HCT116 (cell line): Measurements from ENCODE around the gene TMEM260. TPM values are rescaled to one million over a fixed set of nuclear protein-coding genes. Genes with fewer than 3 reads are reported as not detected.

Experiments used
- ATAC-seq: fragments of 200-7000 bp; cut with Tn5 transposase; 2 replicates; pipeline ENCODE4 v1.9.1; 2020; ENCODE audit warnings: mild to moderate bottlenecking, moderate library complexity
- BruUV-seq: library from RNA; stranded (reverse); fragments of 400-500 nt; replicated peaks from 2 replicates; lab custom pipeline; 2021; lab: Mats Ljungman, UMichigan
- CTCF ChIA-PET: fragments of 300-600 bp; sonication (Branson Sonifier 250); formaldehyde crosslinking; loops from one replicate; lab custom pipeline; 2021; ENCODE audit warnings: antibody characterized with exemption; lab: Charles Lee
- POLR2A ChIA-PET: fragments of 300-600, 350-600 bp; sonication (Branson Sonifier 250); formaldehyde crosslinking; loops from one replicate; lab custom pipeline; 2021; ENCODE audit warnings: antibody characterized with exemption; lab: Charles Lee
- RAD21 ChIA-PET, 2 experiments: fragments of 300-600 bp; sonication (Branson Sonifier 250); formaldehyde crosslinking; loops; one replicate each; lab custom pipeline; 2023; ENCODE audit warnings: low total read pairs in 2 of 2; ENCODE audit not compliant: uncharacterized antibody in 2 of 2, unreplicated experiment in 2 of 2, low non-redundant PET in 1 of 2; lab: Charles Lee
- DNase-seq: peaks from one replicate; pipeline ENCODE4 v3.0.0-alpha.2; 2010; ENCODE audit warnings: low read depth, low spot score
- H2AFZ ChIP-seq: fragments of 200-600 bp; shearing (Covaris generic), sonication (generic); 2 replicates; pipeline ENCODE4 v1.6.1; 2017; ENCODE audit warnings: low read depth, mixed run types, mixed read lengths, antibody characterized with exemption, low read length; ENCODE audit not compliant: poor library complexity, severe bottlenecking
- H3K27ac ChIP-seq: 2 replicates; pipeline ENCODE4 v1.5.1; 2012; ENCODE audit warnings: low read depth, low read length
- H3K27me3 ChIP-seq: fragments of 200-600 bp; sonication (generic); 2 replicates; pipeline ENCODE4 v1.6.1; 2016; ENCODE audit warnings: mixed run types, low read length, mixed read lengths; ENCODE audit not compliant: insufficient read depth
- H3K36me3 ChIP-seq, 2 experiments: fragments of 200-500 bp in 1 of 2; fragments of 200-600 bp in 1 of 2; sonication (Bioruptor generic) in 1 of 2; sonication (generic) in 1 of 2; 2 replicates each; pipeline versions ENCODE4 v1.5.1 to v1.6.1; 2014 to 2016; ENCODE audit warnings: low read length in 2 of 2, inconsistent platforms in 1 of 2, mixed read lengths in 1 of 2, mixed run types in 1 of 2; ENCODE audit not compliant: insufficient read depth in 2 of 2, control insufficient read depth in 1 of 2
- H3K4me1 ChIP-seq, 2 experiments: fragments of 200-600 bp in 1 of 2; sonication (generic) in 1 of 2; 2 replicates each; pipeline versions ENCODE4 v1.5.1 to v1.6.1; 2012 to 2017; ENCODE audit warnings: low read length in 2 of 2, inconsistent platforms in 1 of 2, mild to moderate bottlenecking in 1 of 2, mixed read lengths in 1 of 2, mixed run types in 1 of 2, moderate library complexity in 1 of 2; ENCODE audit not compliant: insufficient read depth in 2 of 2, control insufficient read depth in 1 of 2
- H3K4me2 ChIP-seq: fragments of 200-600 bp; sonication (generic); 2 replicates; pipeline ENCODE4 v1.6.1; 2017; ENCODE audit warnings: mixed run types, low read length, mixed read lengths
- H3K4me3 ChIP-seq, 2 experiments: fragments of 200-600 bp in 1 of 2; sonication (generic) in 1 of 2; replicated peaks in 1 of 2; 2 replicates each; pipeline ENCODE4 v1.5.1; 2011 to 2016; ENCODE audit warnings: low read length in 2 of 2, control low read depth in 1 of 2, low read depth in 1 of 2, mild to moderate bottlenecking in 1 of 2, mixed read lengths in 1 of 2, mixed run types in 1 of 2
- H3K79me2 ChIP-seq: fragments of 200-600 bp; sonication (generic); 2 replicates; pipeline ENCODE4 v1.6.1; 2017; ENCODE audit warnings: mild to moderate bottlenecking, mixed run types, low read length, moderate library complexity, mixed read lengths; ENCODE audit not compliant: insufficient read depth
- H3K9ac ChIP-seq: fragments of 200-600 bp; sonication (generic); 2 replicates; pipeline ENCODE4 v1.6.1; 2016; ENCODE audit warnings: low read length, mixed read lengths
- H3K9me2 ChIP-seq: fragments of 200-600 bp; sonication (generic), shearing (Covaris generic); 2 replicates; pipeline ENCODE4 v1.6.1; 2017; ENCODE audit warnings: mixed run types, mild to moderate bottlenecking, moderate library complexity; ENCODE audit not compliant: insufficient read depth
- H3K9me3 ChIP-seq, 2 experiments: fragments of 200-500 bp in 1 of 2; fragments of 200-600 bp in 1 of 2; sonication (Bioruptor generic) in 1 of 2; sonication (generic) in 1 of 2; 2 replicates each; pipeline ENCODE4 v1.6.1; 2014 to 2017; ENCODE audit warnings: low read length in 2 of 2, mixed read lengths in 2 of 2, inconsistent platforms in 1 of 2, low read depth in 1 of 2, mild to moderate bottlenecking in 1 of 2, mixed run types in 1 of 2, moderate library complexity in 1 of 2; ENCODE audit not compliant: control insufficient read depth in 1 of 2, insufficient read depth in 1 of 2
- H4K20me1 ChIP-seq: fragments of 200-600 bp; sonication (generic), shearing (Covaris generic); 2 replicates; pipeline ENCODE4 v1.6.1; 2017; ENCODE audit warnings: mixed run types, mild to moderate bottlenecking, moderate library complexity; ENCODE audit not compliant: insufficient read depth
- CEBPB ChIP-seq: IDR thresholded peaks from 2 replicates; pipeline ENCODE4 v1.6.1; 2012; ENCODE audit warnings: low read depth
- CTCF ChIP-seq, 3 experiments: fragments of 200-600 bp in 1 of 3; sonication (generic) in 1 of 3; IDR thresholded peaks in 2 of 3; conservative IDR thresholded peaks in 1 of 3; 2 replicates each; pipeline ENCODE4 v1.5.1; 2012 to 2017; ENCODE audit warnings: low read depth in 2 of 3, low read length in 2 of 3, antibody characterized with exemption in 1 of 3, borderline replicate concordance in 1 of 3, control low read depth in 1 of 3, mild to moderate bottlenecking in 1 of 3, mixed read lengths in 1 of 3, mixed run types in 1 of 3, moderate library complexity in 1 of 3; ENCODE audit not compliant: insufficient read depth in 1 of 3
- EGR1 ChIP-seq: IDR thresholded peaks from 2 replicates; pipeline ENCODE4 v1.6.1; 2012; ENCODE audit warnings: low read depth
- EZH2 ChIP-seq: fragments of 200-600 bp; sonication (generic); IDR thresholded peaks from 2 replicates; pipeline ENCODE4 v1.6.1; 2017; ENCODE audit warnings: antibody characterized with exemption, mixed run types
- FOSL1 ChIP-seq: IDR thresholded peaks from 2 replicates; pipeline ENCODE4 v1.6.1; 2012; ENCODE audit warnings: low read depth
- POLR2A ChIP-seq: IDR thresholded peaks from 2 replicates; pipeline ENCODE4 v1.7.0; 2011; ENCODE audit warnings: borderline replicate concordance; ENCODE audit not compliant: insufficient read depth, insufficient read length; ENCODE audit errors: extremely low read depth
- POLR2AphosphoS5 ChIP-seq: IDR thresholded peaks from 2 replicates; pipeline ENCODE4 v1.6.1; 2011; ENCODE audit warnings: mild to moderate bottlenecking, low read depth, low read length, moderate library complexity
- RAD21 ChIP-seq: IDR thresholded peaks from 2 replicates; pipeline ENCODE4 v1.6.1; 2012; ENCODE audit warnings: low read depth, mild to moderate bottlenecking
- REST ChIP-seq: IDR thresholded peaks from 2 replicates; pipeline ENCODE4 v1.6.1; 2012; ENCODE audit warnings: low read depth
- SP1 ChIP-seq: IDR thresholded peaks from 2 replicates; pipeline ENCODE4 v1.6.1; 2012; ENCODE audit warnings: low read depth
- SRF ChIP-seq: IDR thresholded peaks from 2 replicates; pipeline ENCODE4 v1.6.1; 2012; ENCODE audit warnings: low read depth
- TCF7L2 ChIP-seq: IDR thresholded peaks from 2 replicates; pipeline ENCODE4 v1.7.0; 2011; ENCODE audit warnings: borderline replicate concordance, inconsistent platforms; ENCODE audit not compliant: insufficient read depth, insufficient read length; ENCODE audit errors: extremely low read depth
- ZFX ChIP-seq: fragments of 450-650 bp; IDR thresholded peaks from 2 replicates; pipeline ENCODE4 v1.6.1; 2017
- intact Hi-C: fragments of 100-400 bp; cut with micrococcal nuclease; formaldehyde crosslinking; loops from 2 replicates; pipeline ENCODE4 v1.10.0; 2022
- total RNA-seq: library from RNA; stranded (reverse); gene quantifications from one replicate; pipeline ENCODE4 v1.2.1, GENCODE V29; 2021; ENCODE audit not compliant: unreplicated experiment
- TF ChIP-seq, protein P1 (sequence below): IDR thresholded peaks from 2 replicates; pipeline ENCODE4 v1.6.1; 2011; ENCODE audit warnings: mild to moderate bottlenecking, low read length, moderate library complexity; ENCODE audit not compliant: insufficient replicate concordance; ENCODE audit errors: extremely low read depth
- TF ChIP-seq, protein P2 (sequence below): IDR thresholded peaks from 2 replicates; pipeline ENCODE4 v1.6.1; 2012

Gene TMEM260
- total RNA-seq, 1 experiment from 2014 or later, result 12.5 TPM

DNA sequence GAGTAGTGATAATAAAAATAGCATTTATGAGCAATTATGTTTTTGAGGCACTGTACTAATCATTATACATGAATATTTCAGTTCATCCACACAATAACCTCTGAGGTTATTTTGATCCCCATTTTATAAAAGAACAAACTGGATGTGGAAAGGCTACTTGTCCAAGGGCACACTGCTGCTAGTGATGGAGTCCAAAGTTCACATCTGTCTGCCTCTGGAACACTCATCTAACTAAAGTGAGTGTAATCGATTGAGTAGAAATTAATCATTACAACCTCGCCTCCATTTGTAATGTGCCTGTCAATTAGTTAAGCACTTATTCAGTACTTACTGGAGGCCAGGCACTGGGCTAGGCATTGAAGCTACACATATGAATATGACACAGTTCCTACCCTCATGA, 55.4 kb downstream of the TMEM260 start:
- ChIA-PET POLR2A (no interaction called here), CTCF (no interaction called here)
- TF ChIP-seq REST (no peak), POLR2A (no peak), RAD21 (no peak), POLR2AphosphoS5 (no peak), FOSL1 (no peak), CTCF (IDR thresholded peaks at IDR 0.05 in 2 of 3, conservative IDR thresholded peaks at IDR 0.05 in 1 of 3; ENCODE audit: borderline replicate concordance in 1 of 3, insufficient read depth in 1 of 3, low read depth in 2 of 3, low read length in 2 of 3) (no peak), SP1 (no peak), EZH2 (no peak), CEBPB (no peak), TCF7L2 (no peak), EGR1 (no peak), SRF (no peak), ZFX (no peak)
- TF ChIP-seq, protein P1, sequence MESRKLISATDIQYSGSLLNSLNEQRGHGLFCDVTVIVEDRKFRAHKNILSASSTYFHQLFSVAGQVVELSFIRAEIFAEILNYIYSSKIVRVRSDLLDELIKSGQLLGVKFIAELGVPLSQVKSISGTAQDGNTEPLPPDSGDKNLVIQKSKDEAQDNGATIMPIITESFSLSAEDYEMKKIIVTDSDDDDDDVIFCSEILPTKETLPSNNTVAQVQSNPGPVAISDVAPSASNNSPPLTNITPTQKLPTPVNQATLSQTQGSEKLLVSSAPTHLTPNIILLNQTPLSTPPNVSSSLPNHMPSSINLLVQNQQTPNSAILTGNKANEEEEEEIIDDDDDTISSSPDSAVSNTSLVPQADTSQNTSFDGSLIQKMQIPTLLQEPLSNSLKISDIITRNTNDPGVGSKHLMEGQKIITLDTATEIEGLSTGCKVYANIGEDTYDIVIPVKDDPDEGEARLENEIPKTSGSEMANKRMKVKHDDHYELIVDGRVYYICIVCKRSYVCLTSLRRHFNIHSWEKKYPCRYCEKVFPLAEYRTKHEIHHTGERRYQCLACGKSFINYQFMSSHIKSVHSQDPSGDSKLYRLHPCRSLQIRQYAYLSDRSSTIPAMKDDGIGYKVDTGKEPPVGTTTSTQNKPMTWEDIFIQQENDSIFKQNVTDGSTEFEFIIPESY, result no peak
- TF ChIP-seq, protein P2, sequence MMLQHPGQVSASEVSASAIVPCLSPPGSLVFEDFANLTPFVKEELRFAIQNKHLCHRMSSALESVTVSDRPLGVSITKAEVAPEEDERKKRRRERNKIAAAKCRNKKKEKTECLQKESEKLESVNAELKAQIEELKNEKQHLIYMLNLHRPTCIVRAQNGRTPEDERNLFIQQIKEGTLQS, result no peak

More for the DNA sequence above, 55.4 kb downstream of the TMEM260 start:
- H3K4me2 ChIP-seq, result no peak overlapping the region
- no TSS peak for BruUV-seq
- H3K36me3 ChIP-seq, result peaks cover 4 to 26% of the 10 kb centered on the region in 2 experiments; a peak in 3 of 4 replicates
- no peak for DNase-seq
- H4K20me1 ChIP-seq, result no peaks in the 10 kb centered on the region
- H3K4me3 ChIP-seq, result no peak overlapping the region
- intact Hi-C loops, result no loop called here
- H3K27ac ChIP-seq, result no peak overlapping the region
- no peaks in the 10 kb centered on the region for H3K9me2 ChIP-seq
- no peaks in the 10 kb centered on the region for H3K4me1 ChIP-seq
- H3K9ac ChIP-seq, result no peak overlapping the region
- 0 out of 4 replicates have a peak, but pooled peaks cover 3 to 8% of the 10 kb centered on the region in 2 experiments for H3K9me3 ChIP-seq
- RAD21 ChIA-PET, result no interaction called here
- no peak overlapping the region for H2AFZ ChIP-seq
- no peaks in the 10 kb centered on the region for H3K27me3 ChIP-seq
- ATAC-seq, result no peak
- no peaks in the 10 kb centered on the region for H3K79me2 ChIP-seq
